MCF 10A (cell line): ENCODE measurements around the gene TTC7B. TPM values are rescaled to one million over a fixed set of nuclear protein-coding genes. Genes with fewer than 3 reads are reported as not detected.
"Not testable (repeated sequence)": the region's sequence is repeated elsewhere in the genome, so short reads cannot be mapped to it uniquely, and the experiment has no call there.

ENCODE experiments used
- BruUV-seq: library from RNA; stranded (reverse); fragments of 400-500 nt; replicated peaks from 2 replicates; lab custom pipeline; 2021; lab: Mats Ljungman, UMichigan
- CTCF ChIA-PET: fragments of 300-600 bp; sonication (Branson Sonifier 250); formaldehyde crosslinking; extraction: SDS; loops from one replicate; lab custom pipeline; 2021; ENCODE audit warnings: antibody characterized with exemption, inconsistent platforms; lab: Yijun Ruan, JAX
- POLR2A ChIA-PET: fragments of 300-600, 350-650 bp; sonication (Branson Sonifier 250); formaldehyde crosslinking; extraction: SDS; loops from one replicate; lab custom pipeline; 2020; ENCODE audit warnings: antibody characterized with exemption, inconsistent platforms; lab: Yijun Ruan, JAX
- DNase-seq: peaks from one replicate; pipeline ENCODE4 v3.0.0-alpha.2; 2018; ENCODE audit not compliant: unreplicated experiment
- H3K27ac Mint-ChIP-seq: one replicate; pipeline ENCODE4 v1.8.0; 2022; ENCODE audit warnings: mild to moderate bottlenecking, low read depth, mixed read lengths; ENCODE audit not compliant: unreplicated experiment
- H3K27me3 Mint-ChIP-seq: one replicate; pipeline ENCODE4 v1.8.0; 2022; ENCODE audit warnings: mixed read lengths; ENCODE audit not compliant: insufficient read depth, unreplicated experiment
- H3K36me3 Mint-ChIP-seq: one replicate; pipeline ENCODE4 v1.8.0; 2022; ENCODE audit warnings: mild to moderate bottlenecking, moderate library complexity, mixed read lengths; ENCODE audit not compliant: insufficient read depth, unreplicated experiment
- H3K4me1 Mint-ChIP-seq: one replicate; pipeline ENCODE4 v1.8.0; 2022; ENCODE audit warnings: mixed read lengths; ENCODE audit not compliant: insufficient read depth, unreplicated experiment
- H3K4me3 Mint-ChIP-seq: one replicate; pipeline ENCODE4 v1.8.0; 2022; ENCODE audit warnings: mild to moderate bottlenecking, moderate library complexity, mixed read lengths; ENCODE audit not compliant: unreplicated experiment
- H3K9me3 Mint-ChIP-seq: one replicate; pipeline ENCODE4 v1.8.0; 2022; ENCODE audit warnings: mixed read lengths; ENCODE audit not compliant: unreplicated experiment
- CTCF ChIP-seq: fragments of 200-600 bp; IDR thresholded peaks from one replicate; pipeline ENCODE4 v1.8.0; 2022; ENCODE audit warnings: antibody characterized with exemption, mild to moderate bottlenecking; ENCODE audit not compliant: unreplicated experiment
- intact Hi-C: fragments of 100-400 bp; cut with micrococcal nuclease; formaldehyde crosslinking; loops from 2 replicates; pipeline ENCODE4 v1.14.1; 2022
- total RNA-seq: library from RNA; stranded (reverse); gene quantifications from 2 replicates; pipeline ENCODE4 v1.2.3, GENCODE V29; 2022

Gene TTC7B
- total RNA-seq, 1 experiment from 2014 or later = 31.1 TPM

DNA sequence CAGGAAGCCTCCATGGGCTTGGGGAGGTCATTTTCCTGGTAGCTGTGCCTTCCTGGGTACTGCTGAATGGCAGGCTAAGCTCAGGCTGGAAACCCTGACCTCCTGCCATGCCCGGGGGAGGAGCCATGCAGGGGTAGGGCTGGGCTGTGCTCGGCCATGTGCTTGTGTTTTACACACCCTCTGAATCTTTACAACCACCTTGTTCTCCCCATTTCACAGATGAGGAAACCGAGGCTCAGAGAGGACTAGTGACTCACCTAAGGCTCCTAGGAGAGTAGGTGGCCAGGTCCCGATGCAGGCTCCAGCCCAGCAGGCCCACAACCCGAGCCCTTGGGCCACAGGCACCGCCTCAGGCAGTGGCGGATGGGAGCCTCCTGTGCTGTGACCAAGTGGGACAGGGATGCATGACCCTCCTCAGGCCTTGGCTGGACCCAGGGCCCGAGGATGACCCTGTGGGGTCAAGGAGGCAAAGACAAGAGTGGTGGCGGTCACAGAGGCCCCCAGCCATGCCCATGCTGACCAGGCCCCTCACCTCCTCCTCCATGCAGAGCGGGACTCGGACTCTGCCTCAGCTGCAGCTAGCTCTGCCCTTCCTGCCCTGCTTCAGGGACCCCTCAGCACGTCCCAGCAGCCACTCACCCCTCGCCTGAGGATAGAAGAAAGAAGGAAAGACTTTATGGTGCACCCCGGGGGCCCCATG lies 283.3 kb downstream of the TTC7B start:
- TF ChIP-seq CTCF = no peak
- intact Hi-C loops = no loop called here
- H3K36me3 Mint-ChIP-seq = no peaks in the 10 kb centered on the region
- no peak overlapping the region for H3K4me3 Mint-ChIP-seq
- H3K4me1 Mint-ChIP-seq = peaks cover 7% of the 10 kb centered on the region
- ChIA-PET POLR2A (no interaction called here), CTCF (no interaction called here)
- no peaks in the 10 kb centered on the region for H3K9me3 Mint-ChIP-seq
- BruUV-seq = no TSS peak
- no peak for DNase-seq
- peaks cover 12% of the 10 kb centered on the region for H3K27me3 Mint-ChIP-seq
- H3K27ac Mint-ChIP-seq = no peak overlapping the region

DNA sequence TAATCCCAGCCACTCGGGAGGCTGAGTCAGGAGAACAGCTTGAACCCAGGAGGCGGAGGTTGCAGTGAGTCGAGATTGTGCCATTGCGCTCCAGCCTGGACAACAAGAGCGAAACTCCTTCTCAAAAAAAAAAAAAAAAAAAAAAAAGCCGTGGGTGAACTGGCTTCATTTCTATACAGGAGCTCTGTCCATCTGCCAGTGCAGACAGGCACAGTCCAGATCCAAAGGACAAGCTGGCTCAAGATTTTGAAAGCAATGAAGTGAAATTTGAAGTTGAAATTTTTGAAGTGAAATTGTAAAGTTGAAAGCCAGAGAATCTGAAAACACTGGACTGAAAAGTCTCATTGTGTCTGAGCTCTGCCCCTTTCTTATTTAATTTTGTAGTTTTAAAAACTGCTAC lies 284.7 kb downstream of the TTC7B start:
- peaks cover 7% of the 10 kb centered on the region for H3K4me1 Mint-ChIP-seq
- POLR2A ChIA-PET = no interaction called here
- no peak overlapping the region for H3K27ac Mint-ChIP-seq
- H3K9me3 Mint-ChIP-seq = no peaks in the 10 kb centered on the region
- no peak for DNase-seq
- no peaks in the 10 kb centered on the region for H3K36me3 Mint-ChIP-seq
- peaks cover 12% of the 10 kb centered on the region for H3K27me3 Mint-ChIP-seq
- TF ChIP-seq CTCF = no peak
- CTCF ChIA-PET = interaction anchor here (0.6 kb wide), 1 partner anchor 299 kb away, joined by 3 read pairs; no protein-coding TSS in a partner anchor
- intact Hi-C loops = no loop called here
- H3K4me3 Mint-ChIP-seq = no peak overlapping the region
- BruUV-seq = no TSS peak

- no peak for DNase-seq
- POLR2A ChIA-PET = no interaction called here
- Mint-ChIP-seq H3K36me3 (no peaks in the 10 kb centered on the region), H3K27ac (no peak overlapping the region), H3K4me1 (peaks cover 7% of the 10 kb centered on the region), H3K4me3 (no peak overlapping the region), H3K27me3 (peaks cover 12% of the 10 kb centered on the region), H3K9me3 (no peaks in the 10 kb centered on the region)
- no peak for TF ChIP-seq CTCF
- intact Hi-C loops = no loop called here
- CTCF ChIA-PET = interaction anchor here (0.7 kb wide), 1 partner anchor 13 kb away, joined by 3 read pairs; no protein-coding TSS in a partner anchor
- BruUV-seq = no TSS peak
Observed at GRCh38 chr14:90530523-90530922, 285.7 kb downstream of the TTC7B start.

GRCh38 chr14:90527978-90528377 lies 288.3 kb downstream of the TTC7B start:
- Mint-ChIP-seq H3K9me3 (no peaks in the 10 kb centered on the region), H3K4me1 (no peaks in the 10 kb centered on the region), H3K27me3 (peaks cover 12% of the 10 kb centered on the region), H3K36me3 (no peaks in the 10 kb centered on the region), H3K27ac (no peak overlapping the region), H3K4me3 (no peak overlapping the region)
- TF ChIP-seq CTCF = no peak
- DNase-seq = no peak
- POLR2A ChIA-PET = no interaction called here
- intact Hi-C loops = no loop called here
- CTCF ChIA-PET = no interaction called here
- no TSS peak for BruUV-seq

DNA sequence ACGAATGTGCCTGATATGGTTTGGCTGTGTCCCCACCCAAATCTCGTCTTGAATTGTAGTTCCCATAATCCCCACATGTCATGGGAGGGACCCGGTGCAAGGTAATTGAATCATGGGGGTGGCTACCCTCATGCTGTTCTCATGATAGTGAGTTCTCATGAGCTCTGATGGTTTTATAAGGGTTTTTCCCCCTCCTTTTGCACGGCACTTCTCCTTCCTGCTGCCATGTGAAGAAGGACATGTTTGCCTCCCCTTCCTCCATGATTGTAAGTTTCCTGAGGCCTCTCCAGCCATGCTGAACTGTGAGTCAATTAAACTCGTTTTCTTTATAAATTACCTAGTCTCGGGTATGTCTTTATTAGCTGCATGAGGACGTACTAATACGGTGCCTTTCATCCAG lies 289.7 kb downstream of the TTC7B start:
- CTCF ChIA-PET, H3K27ac Mint-ChIP-seq, POLR2A ChIA-PET, H3K4me3 Mint-ChIP-seq, DNase-seq, H3K36me3 Mint-ChIP-seq, BruUV-seq, H3K4me1 Mint-ChIP-seq, intact Hi-C loops, H3K9me3 Mint-ChIP-seq: not testable (repeated sequence)
- peaks cover 12% of the 10 kb centered on the region for H3K27me3 Mint-ChIP-seq

DNA sequence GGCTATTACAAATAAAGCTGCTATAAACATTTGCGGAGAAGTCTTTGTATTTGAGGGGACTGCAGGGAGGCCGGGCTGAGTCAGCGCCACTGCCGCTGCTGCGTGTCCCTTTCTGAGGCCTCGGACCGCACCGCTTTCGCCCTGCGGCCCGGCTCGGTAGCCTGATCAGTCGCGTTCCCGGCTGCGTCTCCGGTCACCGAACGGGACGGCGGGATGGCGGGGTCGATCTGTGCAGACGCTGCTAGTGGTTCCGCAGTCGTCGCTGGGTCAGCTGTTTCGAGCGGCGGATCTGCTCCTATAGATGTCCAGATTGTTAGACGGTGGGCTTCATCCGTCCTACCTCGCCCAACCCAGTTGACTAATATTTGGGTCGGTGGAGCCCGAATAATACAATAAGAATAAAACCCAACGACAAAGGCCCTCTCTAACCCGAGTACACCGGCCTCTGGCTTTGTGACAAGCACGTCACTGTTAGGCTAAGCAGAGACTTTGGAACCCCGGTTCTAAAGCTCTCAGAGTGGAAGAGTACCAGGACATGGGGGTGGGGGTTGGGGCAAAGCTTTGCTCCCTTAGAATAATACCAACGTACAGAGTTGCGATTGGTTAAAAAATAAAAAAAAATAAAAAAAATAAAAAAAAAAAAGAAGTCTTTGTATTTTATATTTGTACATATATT lies 290.7 kb downstream of the TTC7B start:
- peaks cover 12% of the 10 kb centered on the region for H3K27me3 Mint-ChIP-seq
- BruUV-seq, intact Hi-C loops, H3K4me1 Mint-ChIP-seq, H3K9me3 Mint-ChIP-seq, POLR2A ChIA-PET, H3K27ac Mint-ChIP-seq, DNase-seq, H3K4me3 Mint-ChIP-seq, H3K36me3 Mint-ChIP-seq: not testable (repeated sequence)
- CTCF ChIA-PET = interaction anchor here (0.6 kb wide), 1 partner anchor 10 kb away, joined by 5 read pairs; no protein-coding TSS in a partner anchor
